SK-N-MC (cell line): ENCODE measurements around the gene CDC37.

ENCODE experiments used
- EZH2 ChIP-seq: fragments of 200-600 bp; sonication (generic); IDR thresholded peaks from one replicate; pipeline ENCODE4 v1.6.1; 2017; ENCODE audit warnings: antibody characterized with exemption
- POLR2AphosphoS5 ChIP-seq: IDR thresholded peaks from 2 replicates; pipeline ENCODE4 v1.6.1; 2012; ENCODE audit warnings: mild to moderate bottlenecking, low read depth, low read length, borderline replicate concordance

DNA sequence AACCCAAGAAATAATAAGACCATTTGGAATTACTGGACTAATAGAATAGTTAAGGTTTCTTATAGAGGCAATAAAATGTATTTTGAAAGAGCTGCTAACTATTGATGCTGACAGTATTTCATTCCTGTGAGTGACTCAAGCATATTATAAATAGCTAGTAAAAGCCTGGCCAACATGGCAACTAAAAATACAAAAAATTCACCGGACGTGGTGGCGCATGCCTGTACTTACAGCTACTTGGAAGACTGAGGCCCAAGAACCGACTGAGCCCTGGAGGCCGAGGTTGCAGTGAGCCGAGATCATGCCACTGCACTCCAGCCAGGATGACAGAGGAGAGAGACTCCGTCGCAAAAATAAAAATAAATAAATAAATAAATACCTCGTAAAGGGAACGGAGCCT is 58.6 kb downstream of the CDC37 start:
- TF ChIP-seq EZH2 (no peak), POLR2AphosphoS5 (no peak)
